ENCODE data around the gene GDPGP1. TPM values are rescaled to one million over a fixed set of nuclear protein-coding genes. Genes with fewer than 3 reads are reported as not detected.

The GDPGP1 gene
- total and polyA plus RNA-seq, 2 donors (not counting 1 experiment from before 2014, with no cell fraction given) = 9.3 to 10.4 TPM

DNA sequence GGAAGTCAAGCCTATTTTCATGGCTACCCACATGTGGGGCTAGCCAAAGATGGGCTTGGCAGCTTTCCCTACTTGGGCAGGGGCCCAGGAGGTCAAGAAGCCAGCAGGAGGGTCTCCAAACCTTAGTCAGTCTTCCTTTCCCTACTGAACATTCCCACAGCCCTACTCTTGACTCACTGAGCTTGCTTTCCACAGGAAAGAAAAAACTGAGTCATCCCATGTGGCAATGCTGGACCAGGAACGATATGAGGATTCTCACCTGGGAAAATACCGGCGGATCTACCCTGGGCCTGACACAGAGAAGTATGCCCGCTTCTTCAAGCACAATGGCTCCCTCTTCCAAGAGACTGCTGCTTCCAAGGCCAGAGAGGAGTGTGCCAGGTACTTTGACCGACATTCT lies 27.8 kb downstream of the GDPGP1 start:
- TF ChIP-seq, protein P1, sequence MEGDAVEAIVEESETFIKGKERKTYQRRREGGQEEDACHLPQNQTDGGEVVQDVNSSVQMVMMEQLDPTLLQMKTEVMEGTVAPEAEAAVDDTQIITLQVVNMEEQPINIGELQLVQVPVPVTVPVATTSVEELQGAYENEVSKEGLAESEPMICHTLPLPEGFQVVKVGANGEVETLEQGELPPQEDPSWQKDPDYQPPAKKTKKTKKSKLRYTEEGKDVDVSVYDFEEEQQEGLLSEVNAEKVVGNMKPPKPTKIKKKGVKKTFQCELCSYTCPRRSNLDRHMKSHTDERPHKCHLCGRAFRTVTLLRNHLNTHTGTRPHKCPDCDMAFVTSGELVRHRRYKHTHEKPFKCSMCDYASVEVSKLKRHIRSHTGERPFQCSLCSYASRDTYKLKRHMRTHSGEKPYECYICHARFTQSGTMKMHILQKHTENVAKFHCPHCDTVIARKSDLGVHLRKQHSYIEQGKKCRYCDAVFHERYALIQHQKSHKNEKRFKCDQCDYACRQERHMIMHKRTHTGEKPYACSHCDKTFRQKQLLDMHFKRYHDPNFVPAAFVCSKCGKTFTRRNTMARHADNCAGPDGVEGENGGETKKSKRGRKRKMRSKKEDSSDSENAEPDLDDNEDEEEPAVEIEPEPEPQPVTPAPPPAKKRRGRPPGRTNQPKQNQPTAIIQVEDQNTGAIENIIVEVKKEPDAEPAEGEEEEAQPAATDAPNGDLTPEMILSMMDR (IDR thresholded peaks at IDR 0.05) = no peak
- no peak for TF ChIP-seq EZH2 (IDR thresholded peaks at IDR 0.05; ENCODE audit: borderline replicate concordance, insufficient read depth, low read depth, low read length, poor library complexity, severe bottlenecking)
- CTCF ChIA-PET = interaction anchor here (1.1 kb wide), 1 partner anchor 13 kb away, joined by 3 read pairs; no protein-coding TSS in a partner anchor
- no peak for ATAC-seq (ENCODE audit: low read depth)
- Histone ChIP-seq H3K9me3 (ENCODE audit: control extremely low read depth in 1 of 3, control insufficient read depth in 2 of 3, insufficient read depth in 1 of 3, low read length in 2 of 3) (no peaks in the 10 kb centered on the region), H3K27me3 (replicated peaks in 1 of 4; ENCODE audit: control extremely low read depth in 1 of 4, control insufficient read depth in 3 of 4, insufficient read depth in 4 of 4, low read length in 3 of 4) (no peaks in the 10 kb centered on the region), H3K9ac (ENCODE audit: low read length) (no peak overlapping the region), H3K27ac (ENCODE audit: low read length in 2 of 2) (no peak overlapping the region), H3K4me1 (ENCODE audit: control insufficient read depth in 2 of 2, insufficient read depth in 2 of 2, low read length in 2 of 2) (peaks cover 19 to 20% of the 10 kb centered on the region in 2 donors), H3K4me2 (replicated peaks; ENCODE audit: low read depth, low read length, poor library complexity, severe bottlenecking) (no peak overlapping the region), H3K36me3 (replicated peaks in 1 of 2; ENCODE audit: control extremely low read depth in 1 of 2, control insufficient read depth in 1 of 2, extremely low read depth in 1 of 2, insufficient read depth in 2 of 2, low read length in 1 of 2) (no peaks in the 10 kb centered on the region), H2AFZ (ENCODE audit: insufficient read depth, low read depth, low read length, poor library complexity, severe bottlenecking) (no peak overlapping the region), H3K79me2 (ENCODE audit: control insufficient read depth, insufficient read depth, low read length) (peaks cover 16% of the 10 kb centered on the region), H4K20me1 (ENCODE audit: control insufficient read depth, insufficient read depth, low read length, poor library complexity, severe bottlenecking) (peaks cover 2% of the 10 kb centered on the region), H3K4me3 (ENCODE audit: control extremely low read depth in 1 of 5, extremely low read depth in 1 of 5, insufficient read depth in 1 of 5, low read depth in 2 of 5, low read length in 4 of 5) (no peak overlapping the region)
- DNase-seq = no peak
- H3K27ac Mint-ChIP-seq = no peak overlapping the region
- POLR2A ChIA-PET = interaction anchor here (0.7 kb wide), 1 partner anchor 10 kb away, joined by 3 read pairs; no protein-coding TSS in a partner anchor
- H3K4me1 Mint-ChIP-seq = peaks cover 24% of the 10 kb centered on the region
- H3K27me3 Mint-ChIP-seq = no peaks in the 10 kb centered on the region
- intact Hi-C loops (cut with micrococcal nuclease) = no loop called here
- H3K9me3 Mint-ChIP-seq (ENCODE audit: insufficient read depth) = no peaks in the 10 kb centered on the region
- no peak overlapping the region for H3K4me3 Mint-ChIP-seq
- WGBS (ENCODE audit: insufficient coverage) = 93% methylated on average over 5 of the region's 5 CpGs

DNA sequence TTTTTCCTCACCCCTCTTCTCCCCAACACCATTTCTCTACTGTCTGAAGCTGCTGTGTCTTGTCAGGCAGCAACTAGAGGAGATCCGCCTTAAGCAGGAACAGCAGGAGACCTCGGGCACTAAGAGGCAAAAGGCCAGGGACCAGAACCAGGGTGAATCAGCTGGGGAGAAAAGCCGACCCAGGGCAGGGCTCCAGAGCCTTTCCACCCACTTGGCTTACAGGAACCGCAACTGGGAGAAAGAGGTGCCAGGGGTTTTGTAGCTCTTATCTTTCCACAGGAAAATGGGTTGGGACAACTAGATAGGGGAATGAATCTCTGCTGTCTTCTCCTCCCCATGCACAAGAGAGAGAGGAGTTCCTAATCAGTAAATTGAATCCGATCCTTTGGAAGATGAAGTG lies 28.4 kb downstream of the GDPGP1 start:
- ATAC-seq (ENCODE audit: low read depth) (no peak), DNase-seq (no peak)
- 96% methylated on average over 4 of the region's 5 CpGs for WGBS (ENCODE audit: insufficient coverage)
- H3K4me3 Mint-ChIP-seq = no peak overlapping the region
- Histone ChIP-seq H4K20me1 (ENCODE audit: control insufficient read depth, insufficient read depth, low read length, poor library complexity, severe bottlenecking) (peaks cover 9% of the 10 kb centered on the region), H3K4me3 (ENCODE audit: control extremely low read depth in 1 of 5, extremely low read depth in 1 of 5, insufficient read depth in 1 of 5, low read depth in 2 of 5, low read length in 4 of 5) (no peak overlapping the region), H3K4me1 (ENCODE audit: control insufficient read depth in 2 of 2, insufficient read depth in 2 of 2, low read length in 2 of 2) (peaks cover 25 to 27% of the 10 kb centered on the region in 2 donors), H3K9me3 (ENCODE audit: control extremely low read depth in 1 of 3, control insufficient read depth in 2 of 3, insufficient read depth in 1 of 3, low read length in 2 of 3) (no peaks in the 10 kb centered on the region), H3K27me3 (replicated peaks in 1 of 4; ENCODE audit: control extremely low read depth in 1 of 4, control insufficient read depth in 3 of 4, insufficient read depth in 4 of 4, low read length in 3 of 4) (no peaks in the 10 kb centered on the region), H3K79me2 (ENCODE audit: control insufficient read depth, insufficient read depth, low read length) (peaks cover 22% of the 10 kb centered on the region), H3K4me2 (replicated peaks; ENCODE audit: low read depth, low read length, poor library complexity, severe bottlenecking) (no peak overlapping the region), H3K9ac (ENCODE audit: low read length) (no peak overlapping the region), H3K36me3 (replicated peaks in 1 of 2; ENCODE audit: control extremely low read depth in 1 of 2, control insufficient read depth in 1 of 2, extremely low read depth in 1 of 2, insufficient read depth in 2 of 2, low read length in 1 of 2) (peaks cover 0 to 4% of the 10 kb centered on the region in 2 experiments), H3K27ac (ENCODE audit: low read length in 2 of 2) (no peak overlapping the region), H2AFZ (ENCODE audit: insufficient read depth, low read depth, low read length, poor library complexity, severe bottlenecking) (no peak overlapping the region)
- TF ChIP-seq, protein P1 (IDR thresholded peaks at IDR 0.05) = no peak
- no peak for TF ChIP-seq EZH2 (IDR thresholded peaks at IDR 0.05; ENCODE audit: borderline replicate concordance, insufficient read depth, low read depth, low read length, poor library complexity, severe bottlenecking)
- ChIA-PET POLR2A (no interaction called here), CTCF (interaction anchor here (1.1 kb wide), 1 partner anchor 14 kb away, joined by 3 read pairs; no protein-coding TSS in a partner anchor)
- intact Hi-C loops (cut with micrococcal nuclease) = no loop called here
- no peak overlapping the region for H3K27ac Mint-ChIP-seq
- H3K9me3 Mint-ChIP-seq (ENCODE audit: insufficient read depth) = no peaks in the 10 kb centered on the region
- peaks cover 30% of the 10 kb centered on the region for H3K4me1 Mint-ChIP-seq
- no peaks in the 10 kb centered on the region for H3K27me3 Mint-ChIP-seq
